NCI-H2227 (cell line): ENCODE data around the gene CPSF3.

Experiments used
- DNase-seq: peaks from one replicate; lab custom pipeline; 2025; ENCODE audit not compliant: unreplicated experiment; lab: John Stamatoyannopoulos, UW

CPSF3 gene

GRCh38 chr2:9416962-9417316 is 6.5 kb upstream of the CPSF3 start:
- DNase-seq = no peak

DNA sequence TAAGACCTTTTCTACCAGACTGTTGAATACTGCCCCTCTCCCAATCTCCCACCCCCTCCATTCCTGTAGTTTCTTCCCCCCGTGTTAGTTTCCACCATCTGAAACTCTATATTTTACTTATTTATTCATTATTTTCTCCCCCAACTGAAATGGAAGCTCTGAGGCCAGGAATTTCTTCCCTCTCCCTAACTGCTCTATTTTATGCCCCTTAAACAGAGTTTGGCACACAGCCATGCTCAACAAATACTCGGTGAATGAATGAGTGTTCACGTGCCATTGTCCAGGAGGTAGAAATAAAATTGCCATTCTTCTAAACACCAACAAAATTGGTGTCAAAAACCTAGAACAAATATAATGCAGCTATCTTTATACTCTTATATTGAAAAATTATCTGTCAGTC is 5.7 kb upstream of the CPSF3 start:
- no peak for DNase-seq

- no peak for DNase-seq
Measured at GRCh38 chr2:9418746-9419145, 4.7 kb upstream of the CPSF3 start.

- DNase-seq = no peak
Measured at GRCh38 chr2:9419541-9419940, 3.9 kb upstream of the CPSF3 start.

DNA sequence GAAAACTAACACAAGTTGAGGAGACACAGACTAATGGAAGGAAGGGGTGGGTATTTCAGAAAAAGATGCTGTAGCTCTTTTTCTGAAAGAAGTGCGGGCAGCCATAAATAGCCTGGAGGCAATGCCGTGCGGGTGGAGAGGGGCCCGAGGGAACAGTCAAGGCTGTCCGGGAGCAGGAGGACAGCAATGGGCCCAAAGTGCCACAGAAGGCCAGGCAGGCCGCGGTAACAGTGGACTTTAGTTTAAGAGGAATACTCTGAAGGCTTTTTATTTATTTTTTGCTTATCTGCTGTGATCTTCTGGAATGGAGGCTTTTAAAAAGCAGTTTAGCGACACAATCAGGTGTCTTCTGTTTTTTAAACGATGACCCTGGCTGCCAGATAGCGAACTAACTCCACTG is 3.0 kb upstream of the CPSF3 start:
- DNase-seq = no peak

DNA sequence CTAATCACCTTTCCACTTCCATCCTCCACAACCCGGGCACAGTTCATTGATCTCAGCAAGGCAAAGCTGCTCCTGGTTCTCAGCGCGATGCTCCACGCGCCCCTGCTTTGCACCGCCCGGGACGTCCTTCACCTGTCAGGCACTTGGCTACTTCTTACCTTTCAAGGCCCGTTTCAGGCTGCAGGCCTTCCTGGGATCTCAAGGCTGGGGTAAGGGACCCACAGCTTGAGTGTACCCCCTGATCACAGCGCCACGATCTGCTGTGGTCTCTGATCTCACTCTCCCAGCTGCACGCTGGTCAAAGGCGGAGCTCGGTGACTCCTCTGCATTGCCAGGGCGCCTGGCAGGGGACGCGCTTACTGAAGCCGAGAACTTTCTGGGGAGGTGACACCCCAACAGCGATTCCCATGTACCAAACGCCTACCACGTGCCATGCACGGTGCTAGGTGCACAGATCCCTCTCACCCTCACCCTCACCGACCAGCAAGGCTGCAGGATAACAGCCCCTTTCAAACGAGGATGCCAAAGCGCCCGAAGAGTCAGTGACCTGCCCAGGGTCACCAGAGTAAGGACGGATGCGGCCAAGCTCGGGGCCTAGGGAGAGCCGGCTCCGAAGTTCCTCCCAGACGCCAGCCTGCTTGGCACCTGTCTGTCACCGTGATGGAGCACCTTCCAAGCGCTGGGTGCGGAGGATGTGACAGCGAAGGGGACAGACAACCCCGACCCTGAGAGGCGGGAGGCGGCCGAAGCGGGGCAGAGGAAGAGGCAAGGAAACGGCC is 944 bp upstream of the CPSF3 start:
- DNase-seq = no peak

DNA sequence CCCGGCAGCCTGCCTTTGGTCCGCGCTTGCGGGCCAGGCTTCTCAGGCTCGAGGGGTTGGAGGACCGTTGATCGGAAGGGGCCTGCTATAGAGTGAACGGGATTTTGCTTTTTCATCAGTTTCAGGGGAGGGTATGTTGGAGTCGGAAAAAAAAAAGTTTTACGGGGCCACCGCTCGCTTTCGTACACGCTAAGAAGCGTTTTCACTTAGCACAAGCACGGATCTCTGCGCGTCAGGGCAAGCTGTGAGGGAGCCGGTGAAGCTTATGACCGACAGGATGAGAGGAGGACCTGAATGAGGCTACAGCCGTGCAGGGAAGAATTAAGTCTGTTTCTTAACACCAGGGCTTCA is 443 bp downstream of the CPSF3 start:
- DNase-seq = peak; percentile 56

GRCh38 chr2:9424447-9425164 is 1.2 kb downstream of the CPSF3 start:
- DNase-seq = no peak

DNA sequence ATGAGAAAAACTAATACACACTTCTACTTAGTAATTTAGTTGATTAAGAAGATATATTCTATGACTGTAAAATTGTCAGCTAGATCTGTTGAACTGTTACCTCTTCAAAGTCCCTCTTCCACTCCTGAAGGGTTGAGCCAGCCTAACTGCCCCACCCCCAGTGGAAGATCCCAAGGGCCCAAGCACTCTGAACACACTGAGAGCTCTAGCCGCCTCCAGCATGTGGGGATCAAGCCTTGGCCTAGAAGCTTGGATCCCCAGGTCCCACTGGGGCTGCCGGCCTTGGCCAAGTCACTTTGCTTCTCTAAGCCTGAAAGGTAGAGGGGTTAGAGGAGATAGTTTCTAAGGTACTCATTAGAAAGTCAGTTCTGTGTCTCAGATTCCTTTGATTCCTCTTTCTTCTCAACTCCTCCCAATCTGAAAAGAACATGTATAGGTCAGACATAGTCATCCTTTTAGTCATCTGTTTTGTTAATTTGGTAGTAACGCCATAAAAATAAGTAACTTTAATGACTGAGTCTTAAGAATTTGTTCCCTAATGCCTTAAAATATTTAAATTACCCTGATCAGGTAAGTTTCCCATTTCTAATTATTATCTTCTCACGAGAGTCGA is 5.6 kb downstream of the CPSF3 start:
- DNase-seq = no peak

- no peak for DNase-seq
Measured at GRCh38 chr2:9430316-9431293, 7.2 kb downstream of the CPSF3 start.

DNA sequence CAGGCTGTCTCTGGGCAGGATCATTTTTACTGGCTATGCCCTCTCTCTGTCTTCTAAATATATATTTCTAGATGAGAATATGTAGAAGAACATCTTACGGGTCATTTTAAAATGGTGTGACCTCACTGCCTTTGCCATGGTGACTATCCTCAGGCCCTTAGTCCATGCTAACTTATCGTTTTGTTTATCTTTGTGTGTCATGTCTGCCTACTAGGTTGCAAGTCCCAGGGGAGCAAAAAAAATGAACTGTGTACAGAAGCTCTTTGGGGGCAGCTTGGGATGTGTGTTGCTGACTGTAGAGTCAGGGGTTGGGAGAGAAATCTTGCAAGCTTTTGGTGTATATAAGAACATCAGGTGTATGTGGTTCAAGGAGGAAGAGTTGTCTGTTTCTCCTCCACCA is 11.0 kb downstream of the CPSF3 start:
- no peak for DNase-seq

- no peak for DNase-seq
Measured at GRCh38 chr2:9439536-9439935, 16.1 kb downstream of the CPSF3 start.

- DNase-seq = no peak
Measured at GRCh38 chr2:9440058-9440727, 16.7 kb downstream of the CPSF3 start.

DNA sequence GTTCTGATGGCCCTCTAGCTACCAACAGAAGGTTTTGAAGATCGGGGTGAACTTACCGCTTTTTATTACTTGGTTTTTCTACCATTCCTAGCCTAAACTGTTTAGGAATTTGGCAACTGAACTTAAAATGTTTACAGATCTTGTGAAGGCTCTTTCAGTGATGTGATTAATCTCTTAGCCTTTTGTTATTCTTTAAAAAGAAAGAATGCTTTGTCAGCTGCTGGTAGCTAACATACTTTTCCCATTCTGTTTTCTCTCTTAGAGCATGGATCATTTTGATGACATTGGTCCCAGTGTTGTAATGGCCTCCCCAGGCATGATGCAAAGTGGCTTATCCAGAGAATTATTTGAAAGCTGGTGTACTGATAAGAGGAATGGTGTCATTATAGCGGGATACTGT is 18.1 kb downstream of the CPSF3 start:
- no peak for DNase-seq

DNA sequence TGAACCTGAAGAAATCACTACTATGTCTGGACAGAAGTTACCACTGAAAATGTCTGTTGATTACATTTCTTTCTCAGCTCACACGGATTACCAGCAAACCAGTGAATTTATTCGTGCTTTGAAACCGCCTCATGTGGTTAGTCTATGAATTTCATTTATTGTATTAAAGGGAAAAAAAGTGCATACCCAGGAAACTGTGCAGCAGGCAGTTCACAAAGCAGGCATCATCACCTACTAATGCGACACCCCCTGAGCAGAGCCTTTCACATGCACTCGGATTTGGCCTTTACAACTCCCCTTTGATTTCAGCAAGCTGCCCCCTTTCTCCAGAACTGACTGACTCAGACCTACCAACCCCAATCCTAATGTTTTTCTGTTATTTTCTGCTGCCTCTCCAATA is 20.1 kb downstream of the CPSF3 start:
- DNase-seq = no peak

DNA sequence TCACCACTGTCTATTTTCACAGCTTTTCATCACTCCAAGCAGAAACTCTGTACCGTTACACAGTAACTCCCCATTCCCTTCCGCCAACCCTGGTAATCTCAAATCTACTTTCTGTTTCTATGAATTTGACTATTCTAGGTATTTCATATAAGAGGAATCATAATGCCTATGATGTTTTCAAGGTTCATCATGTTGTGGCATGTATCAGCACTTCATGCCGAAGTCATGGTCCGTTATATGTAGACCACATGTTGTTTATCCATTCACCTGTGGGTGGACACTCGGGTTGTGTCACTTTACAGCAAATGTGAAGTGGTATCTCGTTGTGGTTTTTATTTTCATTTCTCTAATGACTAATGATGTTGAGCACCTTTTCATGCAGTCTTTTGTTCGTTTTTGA is 21.6 kb downstream of the CPSF3 start:
- no peak for DNase-seq

DNA sequence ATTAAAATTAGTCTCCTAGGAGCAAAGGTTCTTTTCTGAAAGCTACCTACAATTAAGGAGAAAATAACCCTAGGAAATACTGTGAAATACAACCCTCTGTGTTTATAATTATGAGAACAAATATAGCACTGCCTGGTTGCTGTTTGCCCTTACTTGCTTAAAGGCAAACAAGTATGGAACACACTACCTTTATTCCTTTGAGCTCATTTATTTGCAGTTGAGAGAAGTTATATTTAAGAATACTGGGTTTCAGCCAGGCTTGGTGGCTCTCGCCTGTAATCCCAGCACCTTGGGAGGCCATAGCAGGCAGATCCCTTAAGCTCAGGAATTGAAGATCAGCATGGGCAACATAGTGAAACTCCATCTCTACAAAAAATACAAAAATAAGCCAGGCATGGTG is 27.8 kb downstream of the CPSF3 start:
- DNase-seq = no peak

DNA sequence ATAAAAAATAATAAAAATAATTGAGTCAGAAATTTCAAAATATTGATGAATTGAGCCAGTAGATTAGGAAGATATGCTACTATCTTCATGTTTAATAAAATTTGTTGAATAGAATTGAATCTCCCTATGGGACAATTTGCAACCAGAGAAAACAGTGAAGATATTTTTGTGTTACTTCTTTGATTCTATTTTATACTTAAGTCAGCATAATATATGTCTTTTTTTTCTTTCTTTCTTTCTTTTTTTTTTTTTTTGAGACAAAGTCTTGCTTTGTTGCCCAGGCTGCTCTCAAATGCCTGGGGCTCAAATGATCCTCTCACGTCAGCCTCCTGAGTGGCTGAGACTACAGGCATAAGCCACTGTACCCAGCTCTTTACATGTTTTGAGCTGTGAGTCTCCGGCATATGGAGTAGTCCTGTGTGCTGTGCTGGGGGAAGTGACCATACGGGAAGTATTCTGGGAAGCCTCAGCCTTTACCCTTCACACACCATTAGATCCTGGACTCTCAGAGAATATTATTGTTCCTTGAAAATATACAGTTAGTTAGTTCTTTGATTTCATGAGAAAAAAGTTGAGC is 37.1 kb downstream of the CPSF3 start:
- DNase-seq = no peak

DNA sequence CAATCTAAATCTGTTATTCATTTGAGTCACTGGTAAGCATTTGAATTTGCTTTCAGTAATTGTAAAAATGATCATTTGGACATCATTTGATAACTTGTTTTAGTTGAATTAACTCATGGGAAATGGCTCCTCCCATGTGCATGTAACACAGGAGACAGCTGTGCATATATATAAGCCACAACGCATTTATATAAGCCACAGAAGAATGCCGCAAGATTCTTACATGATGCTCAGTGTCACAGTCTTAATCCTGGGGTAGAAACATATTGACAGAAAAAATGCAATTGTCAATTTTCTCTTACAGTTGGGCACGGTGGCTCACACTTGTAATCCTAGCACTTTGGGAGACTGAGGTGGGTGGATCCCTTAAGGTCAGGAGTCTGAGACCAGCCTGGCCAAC is 37.6 kb downstream of the CPSF3 start:
- no peak for DNase-seq

DNA sequence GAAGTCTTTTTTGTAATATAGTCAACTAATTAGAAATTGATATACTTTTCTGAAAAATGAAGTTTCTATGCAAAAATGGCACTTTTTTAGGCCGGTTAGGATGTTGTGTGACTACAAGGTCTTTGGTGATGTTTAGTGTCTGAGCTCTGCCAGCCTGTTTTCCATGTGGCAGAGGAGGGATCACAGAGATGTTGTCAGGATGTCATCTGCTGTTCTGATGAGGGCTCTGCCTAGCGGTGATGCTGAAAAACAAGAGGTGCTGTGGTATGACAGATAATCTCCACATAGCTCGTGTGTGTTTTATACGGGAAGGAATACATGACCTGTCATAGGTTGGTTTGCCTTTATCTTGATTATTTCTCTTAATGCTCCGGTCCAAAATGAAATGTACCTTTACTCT is 38.9 kb downstream of the CPSF3 start:
- no peak for DNase-seq
